ENCODE data around the gene C5orf63. TPM values are rescaled to one million over a fixed set of nuclear protein-coding genes. Genes with fewer than 3 reads are reported as not detected.
"Not testable (repeated sequence)": the region's sequence is repeated elsewhere in the genome, so short reads cannot be mapped to it uniquely, and the experiment has no call there.

Gene C5orf63
- total RNA-seq, 1 donor from 2014 or later = 7.5 TPM

DNA sequence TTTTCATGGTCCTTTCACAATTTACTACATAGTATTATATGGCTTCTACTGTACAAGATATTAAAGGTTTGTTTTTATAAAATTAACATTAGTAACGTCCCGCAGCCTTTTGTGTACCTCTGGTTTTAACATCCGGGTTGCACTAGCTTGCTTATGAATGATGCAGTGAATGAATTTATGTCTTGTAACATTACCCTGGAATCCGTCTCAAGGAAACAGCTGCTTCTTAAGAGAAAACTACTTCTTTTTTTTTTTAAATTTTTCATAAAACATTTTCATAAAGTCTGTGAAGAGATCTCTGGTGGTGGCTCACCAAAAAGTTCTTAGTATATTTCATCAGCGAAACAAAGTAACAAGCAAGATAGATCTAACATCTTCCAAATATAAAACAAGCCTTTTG lies 66.6 kb downstream of the C5orf63 start:
- intact Hi-C loops (cut with DNase I) = no loop called here
- Histone ChIP-seq H3K27ac (no peak overlapping the region), H3K4me1 (no peaks in the 10 kb centered on the region), H3K36me3 (no peaks in the 10 kb centered on the region), H3K27me3 (ENCODE audit: low read depth) (no peaks in the 10 kb centered on the region), H3K4me3 (no peak overlapping the region), H3K9me3 (no peaks in the 10 kb centered on the region)
- no peak for DNase-seq
- TF ChIP-seq, protein P1, sequence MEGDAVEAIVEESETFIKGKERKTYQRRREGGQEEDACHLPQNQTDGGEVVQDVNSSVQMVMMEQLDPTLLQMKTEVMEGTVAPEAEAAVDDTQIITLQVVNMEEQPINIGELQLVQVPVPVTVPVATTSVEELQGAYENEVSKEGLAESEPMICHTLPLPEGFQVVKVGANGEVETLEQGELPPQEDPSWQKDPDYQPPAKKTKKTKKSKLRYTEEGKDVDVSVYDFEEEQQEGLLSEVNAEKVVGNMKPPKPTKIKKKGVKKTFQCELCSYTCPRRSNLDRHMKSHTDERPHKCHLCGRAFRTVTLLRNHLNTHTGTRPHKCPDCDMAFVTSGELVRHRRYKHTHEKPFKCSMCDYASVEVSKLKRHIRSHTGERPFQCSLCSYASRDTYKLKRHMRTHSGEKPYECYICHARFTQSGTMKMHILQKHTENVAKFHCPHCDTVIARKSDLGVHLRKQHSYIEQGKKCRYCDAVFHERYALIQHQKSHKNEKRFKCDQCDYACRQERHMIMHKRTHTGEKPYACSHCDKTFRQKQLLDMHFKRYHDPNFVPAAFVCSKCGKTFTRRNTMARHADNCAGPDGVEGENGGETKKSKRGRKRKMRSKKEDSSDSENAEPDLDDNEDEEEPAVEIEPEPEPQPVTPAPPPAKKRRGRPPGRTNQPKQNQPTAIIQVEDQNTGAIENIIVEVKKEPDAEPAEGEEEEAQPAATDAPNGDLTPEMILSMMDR (IDR thresholded peaks at IDR 0.05) = no peak
- no peak for ATAC-seq

DNA sequence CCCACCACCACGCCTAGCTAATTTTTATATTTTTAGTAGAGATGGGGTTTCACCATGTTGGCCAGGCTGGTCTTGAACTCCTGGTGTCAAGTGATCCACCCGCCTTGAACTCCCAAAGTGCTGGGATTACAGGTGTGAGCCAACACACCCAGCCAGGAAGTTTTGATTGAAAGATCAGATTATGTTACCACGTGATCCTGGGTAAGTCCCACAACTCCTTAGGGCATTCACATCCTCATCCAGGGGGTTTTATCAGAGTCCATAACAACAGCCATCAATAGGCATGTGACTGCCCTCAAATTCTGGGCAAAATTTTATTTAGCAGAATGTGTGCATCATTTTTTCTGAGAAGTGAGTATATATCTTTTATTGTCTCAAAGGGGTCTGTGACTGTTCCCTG lies 68.0 kb downstream of the C5orf63 start:
- ATAC-seq; DNase-seq; H3K4me1 ChIP-seq; H3K4me3 ChIP-seq; H3K27ac ChIP-seq; H3K36me3 ChIP-seq; H3K27me3 ChIP-seq (ENCODE audit: low read depth); H3K9me3 ChIP-seq; intact Hi-C loops (cut with DNase I): not testable (repeated sequence)

DNA sequence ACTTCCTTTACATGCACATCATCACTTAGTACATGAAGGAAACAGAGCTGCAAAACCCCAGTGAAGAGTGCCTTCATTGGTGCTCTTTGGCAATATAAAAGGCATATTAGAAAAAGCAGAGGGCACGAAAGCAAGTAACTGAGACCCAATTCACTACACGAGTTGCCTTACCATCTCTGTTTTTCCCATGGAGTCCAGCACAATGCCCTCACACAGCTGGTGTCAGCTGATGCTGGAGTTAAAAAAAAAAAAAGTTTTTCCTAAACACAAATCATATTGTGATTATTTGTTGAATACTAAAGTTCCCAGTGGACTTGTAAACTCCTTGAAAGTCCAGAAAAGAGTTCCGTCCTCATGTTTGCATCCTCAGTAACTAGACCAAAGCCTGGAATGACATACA lies 68.6 kb downstream of the C5orf63 start:
- Histone ChIP-seq H3K9me3 (no peaks in the 10 kb centered on the region), H3K4me3 (no peak overlapping the region), H3K36me3 (no peaks in the 10 kb centered on the region), H3K27ac (no peak overlapping the region), H3K4me1 (no peaks in the 10 kb centered on the region), H3K27me3 (ENCODE audit: low read depth) (no peaks in the 10 kb centered on the region)
- intact Hi-C loops (cut with DNase I) = no loop called here
- ATAC-seq (no peak), DNase-seq (no peak)
- TF ChIP-seq, protein P1 (IDR thresholded peaks at IDR 0.05) = no peak

DNA sequence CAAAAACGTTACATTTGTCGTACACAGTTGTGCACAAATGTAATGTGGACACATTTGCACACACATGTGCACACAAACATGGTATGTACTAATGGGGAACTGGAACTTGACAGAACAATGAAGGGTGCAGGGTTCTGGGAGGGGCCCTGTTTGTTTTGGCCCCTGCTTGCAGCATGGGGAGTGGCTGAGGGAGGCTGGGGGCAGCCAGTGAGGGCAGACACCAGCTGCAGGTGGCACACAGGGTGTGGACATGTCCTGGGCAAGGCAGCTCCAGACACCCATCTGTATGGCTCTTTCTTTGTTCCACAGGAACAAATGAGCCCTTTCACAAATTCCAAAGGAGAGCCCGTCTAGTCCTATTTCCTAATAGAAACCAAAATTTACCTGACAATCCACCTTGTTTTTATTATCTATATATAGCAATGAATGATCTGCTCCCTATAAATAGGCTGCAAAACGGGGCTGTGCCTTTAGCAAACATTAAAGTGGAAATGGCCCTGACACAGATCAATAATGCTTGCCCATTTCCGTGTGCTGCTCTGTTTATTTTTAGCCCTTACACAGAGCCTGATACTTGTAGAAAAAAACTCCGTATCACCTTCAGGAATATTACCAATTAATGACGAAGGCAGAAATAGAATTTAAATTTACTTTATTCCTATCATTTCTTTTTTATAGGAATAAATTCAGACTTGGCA lies 69.4 kb downstream of the C5orf63 start:
- TF ChIP-seq, protein P1 (IDR thresholded peaks at IDR 0.05) = no peak
- DNase-seq (no peak), ATAC-seq (peak in 1 of 2 donors; percentile 37)
- Histone ChIP-seq H3K4me1 (no peaks in the 10 kb centered on the region), H3K27me3 (ENCODE audit: low read depth) (no peaks in the 10 kb centered on the region), H3K4me3 (no peak overlapping the region), H3K27ac (no peak overlapping the region), H3K9me3 (no peaks in the 10 kb centered on the region), H3K36me3 (no peaks in the 10 kb centered on the region)
- intact Hi-C loops (cut with DNase I) = no loop called here

DNA sequence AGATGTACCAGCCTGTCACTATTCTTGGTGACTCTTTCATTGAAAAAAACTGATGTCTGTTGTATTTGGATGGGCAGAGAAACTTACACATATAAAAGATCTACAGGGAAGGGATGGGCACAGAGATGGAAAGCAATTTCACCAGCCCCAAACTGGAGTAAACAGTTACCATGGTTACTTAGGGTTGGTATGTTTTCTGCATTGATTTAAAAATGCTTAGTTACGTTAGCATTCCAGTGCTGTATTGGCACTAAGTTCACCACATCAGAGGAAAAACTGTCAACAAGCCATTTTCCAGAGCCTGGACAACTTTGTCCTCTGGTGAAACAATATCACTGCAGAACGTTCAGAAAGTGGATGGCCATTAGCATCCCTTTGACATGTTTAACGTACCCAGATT lies 70.9 kb downstream of the C5orf63 start:
- TF ChIP-seq, protein P1 (IDR thresholded peaks at IDR 0.05) = no peak
- H3K4me1 ChIP-seq = no peaks in the 10 kb centered on the region
- ATAC-seq (no peak), DNase-seq (no peak)
- H3K36me3 ChIP-seq = no peaks in the 10 kb centered on the region
- H3K9me3 ChIP-seq = no peaks in the 10 kb centered on the region
- H3K27ac ChIP-seq = no peak overlapping the region
- no peaks in the 10 kb centered on the region for H3K27me3 ChIP-seq (ENCODE audit: low read depth)
- no peak overlapping the region for H3K4me3 ChIP-seq
- intact Hi-C loops (cut with DNase I) = no loop called here

DNA sequence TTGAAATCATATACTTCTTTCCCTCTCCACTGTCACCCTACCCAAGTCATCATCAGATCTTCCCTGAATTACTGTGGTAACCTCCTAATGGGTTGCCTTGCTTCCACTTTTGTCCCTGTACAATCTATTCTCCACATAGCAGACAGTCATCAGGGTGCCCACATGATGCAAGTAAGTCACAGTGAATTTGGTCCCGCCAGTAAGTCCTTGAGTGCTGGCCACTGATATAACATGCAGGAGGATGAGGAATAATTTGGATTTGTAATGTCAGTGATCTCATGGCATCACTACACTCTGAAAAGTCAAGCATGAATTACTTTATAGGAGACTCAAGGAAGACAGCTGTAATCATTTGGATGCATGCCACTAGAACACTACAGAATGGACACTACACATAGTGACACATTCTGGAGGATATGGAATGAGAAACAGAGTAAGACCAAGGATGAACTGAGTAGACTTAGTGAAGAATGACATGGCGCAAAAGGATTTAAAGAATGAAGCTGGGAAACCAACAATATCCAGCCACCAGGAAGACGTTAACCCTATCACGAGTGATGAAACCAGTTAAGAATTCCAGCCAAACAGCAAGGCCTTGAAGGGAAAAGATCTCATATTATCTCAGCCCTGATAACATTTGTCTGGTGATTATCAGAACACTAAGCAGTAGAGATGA lies 71.5 kb downstream of the C5orf63 start:
- Histone ChIP-seq H3K4me1 (no peaks in the 10 kb centered on the region), H3K9me3 (no peaks in the 10 kb centered on the region), H3K27me3 (ENCODE audit: low read depth) (no peaks in the 10 kb centered on the region), H3K4me3 (no peak overlapping the region), H3K27ac (no peak overlapping the region), H3K36me3 (no peaks in the 10 kb centered on the region)
- intact Hi-C loops (cut with DNase I) = no loop called here
- DNase-seq (no peak), ATAC-seq (no peak)
- TF ChIP-seq, protein P1 (IDR thresholded peaks at IDR 0.05) = no peak

Data from lower lobe of right lung (tissue), 2 donors.